Lower leg skin (tissue), 4 donors: ENCODE data around the gene HSDL1. TPM values are rescaled to one million over a fixed set of nuclear protein-coding genes. Genes with fewer than 3 reads are reported as not detected.

Experiments
- DNase-seq, 2 donors: peaks; one replicate each; pipeline ENCODE4 v3.0.0-alpha.2; 2019; ENCODE audit warnings: low spot score in 2 of 2
- H3K4me3 ChIP-seq: fragments of 200-600 bp; sonication (generic); 2 replicates; pipeline ENCODE4 v1.5.1; 2017; ENCODE audit warnings: mild to moderate bottlenecking, low read depth; ENCODE audit not compliant: poor library complexity, severe bottlenecking
- POLR2A ChIP-seq, 2 donors: fragments of 450-650 bp; IDR thresholded peaks; one replicate each; pipeline ENCODE4 v1.6.1; 2016 to 2017; ENCODE audit warnings: antibody characterized with exemption in 2 of 2, mild to moderate bottlenecking in 1 of 2, moderate library complexity in 1 of 2
- WGBS, 2 donors: methylation state at CpG; one replicate each; pipeline ENCODE4 v1.1.5; 2018; 5-methylcytosine and 5-hydroxymethylcytosine counted together
- intact Hi-C: fragments of 100-400 bp; cut with DNase I; formaldehyde crosslinking; loops from one replicate; pipeline ENCODE4 v1.15.0; 2023; ENCODE audit warnings: low total_unique reads
- total RNA-seq, 4 donors: library from RNA; depleted of rRNA; stranded (reverse); fragments of >200 nt; gene quantifications; one replicate each; pipeline ENCODE4 v1.1.0, GENCODE V29; 2016
- TF ChIP-seq, protein P1 (sequence below), 3 donors: fragments of 450-650 bp; IDR thresholded peaks; one replicate each; pipeline ENCODE4 v1.5.1; 2016; ENCODE audit warnings: antibody characterized with exemption in 3 of 3, mild to moderate bottlenecking in 3 of 3, moderate library complexity in 2 of 3

Gene HSDL1
- total RNA-seq, 4 donors from 2014 or later: 8.0 to 14.2 (median 12.0) TPM

DNA sequence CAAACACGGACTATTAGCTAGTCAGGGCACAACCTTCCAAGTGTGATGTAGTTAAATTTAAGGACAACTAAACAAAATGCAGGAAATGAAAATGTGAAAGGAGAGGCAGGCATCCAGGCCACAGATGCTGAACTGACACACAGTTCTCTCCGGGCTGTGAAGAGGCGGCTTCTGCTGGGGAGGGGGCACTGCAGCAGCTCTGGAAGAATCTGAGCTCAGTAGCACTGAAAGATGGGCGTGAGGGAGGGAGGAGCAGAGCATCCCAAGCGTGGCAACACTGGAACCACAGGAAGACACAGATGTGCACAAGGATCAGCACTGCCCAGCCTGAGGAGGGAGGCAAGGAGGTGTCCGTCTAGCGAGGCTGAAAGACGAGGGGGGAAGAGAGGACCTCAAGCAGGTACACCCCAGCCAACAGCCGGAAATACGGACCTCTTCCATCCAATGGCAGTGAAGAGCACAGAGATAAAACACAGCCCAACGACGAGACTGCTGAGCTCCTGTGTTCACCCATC is 39.6 kb downstream of the HSDL1 start:
- 71 to 77% methylated on average over 12 of the region's 12 CpGs for WGBS, 2 donors
- intact Hi-C loops: no loop called here
- TF ChIP-seq POLR2A (IDR thresholded peaks at IDR 0.05): no peak
- TF ChIP-seq, protein P1, sequence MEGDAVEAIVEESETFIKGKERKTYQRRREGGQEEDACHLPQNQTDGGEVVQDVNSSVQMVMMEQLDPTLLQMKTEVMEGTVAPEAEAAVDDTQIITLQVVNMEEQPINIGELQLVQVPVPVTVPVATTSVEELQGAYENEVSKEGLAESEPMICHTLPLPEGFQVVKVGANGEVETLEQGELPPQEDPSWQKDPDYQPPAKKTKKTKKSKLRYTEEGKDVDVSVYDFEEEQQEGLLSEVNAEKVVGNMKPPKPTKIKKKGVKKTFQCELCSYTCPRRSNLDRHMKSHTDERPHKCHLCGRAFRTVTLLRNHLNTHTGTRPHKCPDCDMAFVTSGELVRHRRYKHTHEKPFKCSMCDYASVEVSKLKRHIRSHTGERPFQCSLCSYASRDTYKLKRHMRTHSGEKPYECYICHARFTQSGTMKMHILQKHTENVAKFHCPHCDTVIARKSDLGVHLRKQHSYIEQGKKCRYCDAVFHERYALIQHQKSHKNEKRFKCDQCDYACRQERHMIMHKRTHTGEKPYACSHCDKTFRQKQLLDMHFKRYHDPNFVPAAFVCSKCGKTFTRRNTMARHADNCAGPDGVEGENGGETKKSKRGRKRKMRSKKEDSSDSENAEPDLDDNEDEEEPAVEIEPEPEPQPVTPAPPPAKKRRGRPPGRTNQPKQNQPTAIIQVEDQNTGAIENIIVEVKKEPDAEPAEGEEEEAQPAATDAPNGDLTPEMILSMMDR (IDR thresholded peaks at IDR 0.05): no peak
- DNase-seq: no peak
- no peak overlapping the region for H3K4me3 ChIP-seq

DNA sequence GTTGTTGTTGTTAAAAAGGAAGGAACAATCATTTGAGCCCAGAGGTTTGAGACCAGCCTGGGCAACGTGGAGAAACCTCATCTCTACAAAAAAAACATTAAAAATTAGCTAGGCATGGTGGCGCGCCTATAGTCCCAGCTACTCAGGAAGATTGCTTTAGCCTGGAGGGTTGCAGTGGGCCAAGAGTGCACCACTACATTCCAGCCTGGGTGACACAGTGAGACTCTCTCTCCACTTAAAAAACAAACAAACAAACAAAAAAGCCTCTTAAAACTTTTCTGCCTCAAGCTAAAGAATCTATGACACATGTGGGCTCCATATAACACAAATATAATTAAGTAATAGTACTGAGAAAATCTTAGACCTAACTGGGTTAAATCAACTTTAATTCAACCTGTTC is 40.7 kb downstream of the HSDL1 start:
- H3K4me3 ChIP-seq: no peak overlapping the region
- no peak for TF ChIP-seq POLR2A (IDR thresholded peaks at IDR 0.05)
- TF ChIP-seq, protein P1 (IDR thresholded peaks at IDR 0.05): no peak
- intact Hi-C loops: no loop called here
- 77 to 82% methylated on average over 3 of the region's 3 CpGs for WGBS, 2 donors
- DNase-seq: no peak

DNA sequence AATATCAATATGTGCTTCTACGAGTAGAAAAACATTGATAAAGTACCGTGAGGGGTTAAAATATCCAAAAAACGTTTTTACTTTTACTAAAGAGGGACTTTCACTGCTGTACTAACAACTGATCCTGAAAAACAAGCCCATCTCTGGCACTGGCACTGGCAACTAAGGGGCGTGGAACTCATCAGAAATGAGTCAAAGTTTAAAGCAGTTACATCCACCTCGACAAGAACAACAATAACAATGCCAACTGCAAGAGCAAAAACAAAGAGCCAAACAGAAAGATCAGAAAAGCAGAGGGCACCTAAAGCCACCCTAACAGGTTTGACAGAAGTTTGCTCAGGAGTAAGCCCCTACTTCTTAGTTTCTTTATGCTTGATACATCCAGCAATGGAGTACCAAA is 41.3 kb downstream of the HSDL1 start:
- 39 to 40% methylated on average over 5 of the region's 5 CpGs for WGBS, 2 donors
- H3K4me3 ChIP-seq: no peak overlapping the region
- intact Hi-C loops: no loop called here
- no peak for DNase-seq
- TF ChIP-seq, protein P1 (IDR thresholded peaks at IDR 0.05): no peak

- DNase-seq: no peak
- WGBS, 2 donors: 93% methylated on average over 7 of the region's 7 CpGs
- TF ChIP-seq POLR2A (IDR thresholded peaks at IDR 0.05): no peak
- TF ChIP-seq, protein P1 (IDR thresholded peaks at IDR 0.05): no peak
- intact Hi-C loops: no loop called here
- H3K4me3 ChIP-seq: no peak overlapping the region
Observed at GRCh38 chr16:84098939-84099338, 46.0 kb downstream of the HSDL1 start.

DNA sequence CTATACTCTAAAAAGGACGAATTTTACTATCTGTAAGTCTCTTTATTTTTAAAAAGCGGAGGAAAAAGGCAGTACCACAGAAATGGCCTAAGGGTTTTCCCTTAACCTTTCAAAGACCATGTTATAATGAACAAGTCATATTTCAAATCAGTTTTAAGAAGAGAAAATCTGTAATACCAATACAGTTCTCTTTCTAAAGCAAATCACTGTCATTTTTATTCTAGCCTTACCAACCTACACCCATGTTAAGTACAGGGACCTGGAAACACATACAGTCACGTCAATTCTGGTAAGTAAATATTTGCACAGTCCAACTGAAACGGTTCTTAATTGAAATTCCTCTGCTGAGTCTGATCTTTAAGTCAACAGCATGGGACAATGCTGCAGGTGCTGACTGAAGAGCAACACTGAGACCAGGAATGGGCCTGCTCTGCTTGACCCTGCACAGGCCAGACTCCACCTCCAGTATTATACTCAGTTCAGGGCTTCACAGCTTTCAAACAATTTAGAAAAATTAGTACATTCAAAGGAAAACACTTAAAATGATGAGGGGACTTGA is 48.5 kb downstream of the HSDL1 start:
- WGBS, 2 donors: 78 to 81% methylated on average over 4 of the region's 4 CpGs
- H3K4me3 ChIP-seq: no peak overlapping the region
- no peak for DNase-seq
- TF ChIP-seq POLR2A (IDR thresholded peaks at IDR 0.05): no peak
- TF ChIP-seq, protein P1 (IDR thresholded peaks at IDR 0.05): no peak
- intact Hi-C loops: no loop called here

DNA sequence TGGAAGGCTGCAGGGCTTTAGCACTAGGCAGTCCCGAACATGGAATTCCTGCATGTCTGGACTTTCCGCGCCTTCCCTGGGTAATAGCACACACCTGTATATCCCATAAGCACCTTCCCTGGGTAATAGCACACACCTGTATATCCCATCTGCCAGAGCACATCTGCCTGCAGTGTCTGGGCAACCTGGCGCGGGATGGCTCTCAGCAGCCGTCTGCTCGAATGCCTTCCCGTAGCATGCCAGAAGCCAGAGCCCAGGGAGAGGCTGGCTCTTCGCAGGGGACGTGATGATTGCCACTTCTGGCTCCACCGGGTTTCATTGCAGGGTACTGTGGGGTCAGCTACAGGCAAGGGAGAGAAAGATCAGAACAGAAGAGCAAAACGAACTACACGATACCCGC is 49.5 kb downstream of the HSDL1 start:
- H3K4me3 ChIP-seq: no peak overlapping the region
- 91 to 92% methylated on average over 14 of the region's 14 CpGs for WGBS, 2 donors
- TF ChIP-seq POLR2A (IDR thresholded peaks at IDR 0.05): no peak
- TF ChIP-seq, protein P1 (IDR thresholded peaks at IDR 0.05): no peak
- DNase-seq: no peak
- intact Hi-C loops: no loop called here
